Adipocyte (in vitro differentiated cells): ENCODE results near the gene ATF7IP2.
"Not testable (repeated sequence)": the region's sequence is repeated elsewhere in the genome, so short reads cannot be mapped to it uniquely, and the experiment has no call there.

ENCODE experiments used
- DNase-seq: peaks from one replicate; pipeline ENCODE4 v3.0.0-alpha.2; 2015; ENCODE audit warnings: low read depth
- H3K27me3 ChIP-seq: replicated peaks from 2 replicates; pipeline ENCODE4 v1.7.0; 2013; ENCODE audit warnings: mild to moderate bottlenecking, low read length, moderate library complexity; ENCODE audit not compliant: control insufficient read depth, insufficient read depth
- H3K36me3 ChIP-seq: 2 replicates; pipeline ENCODE4 v1.7.0; 2013; ENCODE audit warnings: low read length, mild to moderate bottlenecking, moderate library complexity; ENCODE audit not compliant: control insufficient read depth, insufficient read depth, severe bottlenecking
- H3K4me1 ChIP-seq: 2 replicates; pipeline ENCODE4 v1.7.0; 2013; ENCODE audit warnings: mild to moderate bottlenecking, low read length, moderate library complexity; ENCODE audit not compliant: control insufficient read depth, insufficient read depth
- H3K4me3 ChIP-seq: 2 replicates; pipeline ENCODE4 v1.7.0; 2013; ENCODE audit warnings: mild to moderate bottlenecking, low read length, moderate library complexity
- H3K9ac ChIP-seq: 2 replicates; pipeline ENCODE4 v1.7.0; 2013; ENCODE audit warnings: mild to moderate bottlenecking, low read length, moderate library complexity
- H3K9me3 ChIP-seq: 2 replicates; pipeline ENCODE4 v1.7.0; 2013; ENCODE audit warnings: mild to moderate bottlenecking, low read length, moderate library complexity; ENCODE audit not compliant: control insufficient read depth

The ATF7IP2 gene

DNA sequence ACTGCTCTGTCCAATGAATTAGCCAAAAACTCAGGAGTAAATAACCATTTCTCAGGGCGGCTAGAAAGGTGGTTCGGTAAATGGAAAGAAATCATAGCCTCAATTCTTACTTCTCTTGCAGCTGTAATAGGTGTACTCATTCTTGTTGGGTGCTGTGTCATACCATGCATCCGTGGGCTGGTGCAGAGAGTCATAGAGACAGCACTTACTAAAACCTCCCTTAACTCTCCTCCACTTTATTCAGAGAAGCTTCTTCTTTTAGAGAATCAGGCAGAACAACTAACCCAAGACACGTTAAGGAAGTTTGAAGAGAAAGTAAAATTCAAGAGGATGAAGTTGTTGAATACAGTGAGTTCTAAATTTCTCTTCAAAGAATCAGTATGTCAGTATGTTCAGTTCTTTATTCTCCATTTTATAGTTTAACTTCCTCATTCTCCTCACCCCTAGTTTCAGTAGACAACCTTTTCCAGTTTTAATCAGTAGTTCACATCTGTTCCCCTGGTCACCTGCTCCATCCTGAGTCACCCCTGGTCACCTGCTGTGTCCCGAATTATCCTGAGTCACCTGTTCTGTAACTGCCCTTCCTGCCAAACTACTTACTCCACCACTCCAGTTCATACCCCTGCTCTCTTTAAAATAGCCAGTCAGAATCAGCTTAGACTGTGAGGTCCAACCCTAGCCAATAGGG, 108.6 kb downstream of the ATF7IP2 start:
- no peak for DNase-seq
- Histone ChIP-seq H3K9ac (no peak overlapping the region), H3K36me3 (no peaks in the 10 kb centered on the region)

DNA sequence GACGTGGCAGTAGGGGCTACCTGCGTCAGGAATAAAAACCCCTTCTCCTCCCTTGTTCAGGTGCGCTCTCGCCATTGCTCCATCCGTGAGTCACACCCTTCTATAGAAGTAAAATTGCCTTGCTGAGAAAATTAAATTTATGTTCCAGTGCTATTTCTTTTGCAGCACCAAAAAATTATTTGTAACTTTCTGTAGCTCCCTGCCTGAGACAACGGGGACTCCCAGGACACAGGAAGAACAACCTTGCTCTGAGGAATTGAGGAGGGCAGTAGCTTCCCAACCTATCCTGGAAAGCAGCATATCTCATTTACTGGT, 109.1 kb downstream of the ATF7IP2 start:
- H3K36me3 ChIP-seq: no peaks in the 10 kb centered on the region
- no peak overlapping the region for H3K9ac ChIP-seq
- no peaks in the 10 kb centered on the region for H3K27me3 ChIP-seq
- peaks cover 7% of the 10 kb centered on the region for H3K4me1 ChIP-seq
- peaks cover 13% of the 10 kb centered on the region for H3K9me3 ChIP-seq
- H3K4me3 ChIP-seq: no peak overlapping the region
- DNase-seq: no peak

More for the DNA sequence above, 108.6 kb downstream of the ATF7IP2 start:
- Histone ChIP-seq H3K27me3 (no peaks in the 10 kb centered on the region), H3K9me3 (peaks cover 13% of the 10 kb centered on the region), H3K4me1 (peaks cover 12% of the 10 kb centered on the region), H3K4me3 (no peak overlapping the region)

DNA sequence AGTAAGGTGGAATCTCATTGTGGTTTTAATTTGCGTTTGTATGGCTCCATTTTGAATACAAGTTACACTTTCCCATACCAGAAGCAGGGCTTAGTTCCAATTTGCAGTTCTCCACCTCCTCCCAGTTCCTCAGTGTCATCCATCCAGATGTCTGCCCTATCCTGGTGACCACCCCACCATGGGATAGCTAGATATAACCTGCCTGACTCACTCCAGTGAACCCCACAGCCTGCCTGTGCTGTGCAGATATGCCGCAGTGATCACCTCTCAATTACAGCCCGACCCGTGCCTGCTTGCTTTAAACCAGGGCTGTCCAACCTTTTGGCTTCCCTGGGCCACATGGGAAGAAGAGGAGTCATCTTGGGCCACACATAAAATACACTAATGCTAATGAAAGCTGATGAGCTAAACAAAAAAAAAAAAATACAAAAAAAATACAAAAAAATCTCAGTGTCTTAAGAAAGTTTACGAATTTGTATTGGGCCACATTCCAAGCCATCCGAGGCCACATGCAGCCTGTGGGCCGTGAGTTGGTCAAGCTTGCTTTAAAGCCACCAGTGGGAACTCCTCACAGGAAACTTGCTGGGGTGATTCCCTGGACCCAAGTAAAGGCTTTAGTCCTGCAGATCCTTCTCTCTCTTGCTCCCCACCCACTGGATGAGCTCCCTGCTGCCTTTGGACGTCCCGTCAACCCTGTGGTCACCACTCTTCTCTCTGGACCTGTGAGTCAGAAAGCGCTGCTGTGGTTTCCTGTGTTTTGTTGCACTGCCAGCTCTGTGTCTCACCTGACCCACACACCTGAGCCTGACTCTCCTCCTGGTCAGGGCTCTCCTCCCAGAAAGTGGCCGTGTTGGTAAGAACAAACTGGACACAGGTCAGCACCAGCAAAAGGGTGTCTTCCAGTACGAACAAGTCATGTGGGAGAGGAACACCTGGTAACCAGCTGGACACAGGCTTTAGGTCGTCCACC, 111.6 kb downstream of the ATF7IP2 start:
- no peak for DNase-seq
- Histone ChIP-seq H3K27me3 (no peaks in the 10 kb centered on the region), H3K4me3 (no peak overlapping the region), H3K36me3 (no peaks in the 10 kb centered on the region), H3K9ac (no peak overlapping the region), H3K4me1 (no peaks in the 10 kb centered on the region), H3K9me3 (peaks cover 13% of the 10 kb centered on the region)

DNA sequence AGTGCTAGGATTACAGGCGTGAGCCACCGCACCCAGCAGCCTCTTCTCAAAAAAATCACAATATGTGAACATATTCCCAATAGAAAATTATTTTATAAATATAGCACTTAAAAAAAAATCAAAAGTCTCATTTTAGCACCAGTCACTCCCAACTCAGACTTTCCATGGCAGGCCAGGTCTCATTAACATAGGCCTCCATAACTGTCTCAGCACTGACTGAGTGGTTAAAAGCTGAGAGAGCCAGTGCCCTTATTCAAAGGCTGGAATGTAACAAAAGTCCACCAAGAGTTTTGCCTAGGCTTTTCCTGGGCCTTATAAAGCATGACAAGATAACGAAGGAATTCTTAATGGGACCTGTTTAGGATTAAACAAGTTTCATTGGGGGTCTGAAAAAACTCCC, 114.7 kb downstream of the ATF7IP2 start:
- Histone ChIP-seq H3K36me3 (no peaks in the 10 kb centered on the region), H3K4me1 (no peaks in the 10 kb centered on the region), H3K9ac (no peak overlapping the region)

DNA sequence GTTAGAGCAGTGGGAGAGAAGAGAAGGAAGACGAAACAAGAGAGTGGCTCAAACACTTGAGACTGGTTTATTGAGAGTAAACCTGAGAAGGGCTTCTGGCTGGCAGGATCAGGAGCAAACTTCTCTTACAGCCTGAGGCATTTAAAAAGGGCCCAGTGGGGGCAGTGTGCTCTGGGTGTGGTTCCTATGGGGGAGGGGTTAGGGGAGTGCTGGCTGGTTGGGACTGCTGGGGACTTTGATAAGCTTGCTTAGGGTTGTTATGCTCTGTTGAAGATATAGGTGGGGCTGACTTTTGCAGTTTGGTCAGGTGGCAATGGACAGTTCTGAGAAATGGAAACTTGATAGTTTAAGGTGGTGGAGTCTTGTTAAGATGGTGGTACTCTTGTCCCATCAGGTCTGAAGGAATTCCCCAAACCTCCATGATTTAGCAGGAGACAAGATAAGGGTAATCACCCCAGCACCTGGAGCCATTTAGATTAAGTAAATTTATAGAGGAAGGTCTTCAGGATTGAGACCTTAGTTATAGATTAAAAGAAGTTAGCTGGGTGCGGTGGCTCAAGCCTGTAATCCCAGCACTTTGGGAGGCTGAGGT, 115.3 kb downstream of the ATF7IP2 start:
- Histone ChIP-seq H3K4me3 (no peak overlapping the region), H3K27me3 (no peaks in the 10 kb centered on the region), H3K9me3 (no peaks in the 10 kb centered on the region), H3K4me1 (no peaks in the 10 kb centered on the region), H3K9ac (no peak overlapping the region), H3K36me3 (no peaks in the 10 kb centered on the region)
- DNase-seq: no peak

More for the DNA sequence above, 114.7 kb downstream of the ATF7IP2 start:
- Histone ChIP-seq H3K4me3 (no peak overlapping the region), H3K9me3 (peaks cover 3% of the 10 kb centered on the region), H3K27me3 (no peaks in the 10 kb centered on the region)
- DNase-seq: no peak

DNA sequence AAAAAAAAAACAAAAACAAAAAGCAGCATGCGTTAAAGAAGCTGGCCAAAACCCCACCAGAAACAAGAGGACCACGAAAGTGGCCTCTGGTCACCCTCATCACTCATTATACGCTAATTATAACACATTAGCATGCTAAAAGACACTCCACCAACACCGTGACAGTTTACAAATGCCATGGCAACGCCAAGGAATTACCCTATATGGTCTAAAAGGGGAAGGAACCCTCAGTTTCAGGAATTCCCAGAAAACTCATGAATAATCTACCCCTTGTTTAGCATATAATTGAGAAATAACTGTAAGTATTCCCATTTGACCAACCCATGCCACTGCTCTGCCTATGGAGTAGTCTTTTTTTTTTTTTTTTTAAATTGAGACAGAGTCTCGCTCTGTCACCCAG, 116.9 kb downstream of the ATF7IP2 start:
- no peak overlapping the region for H3K4me3 ChIP-seq

DNA sequence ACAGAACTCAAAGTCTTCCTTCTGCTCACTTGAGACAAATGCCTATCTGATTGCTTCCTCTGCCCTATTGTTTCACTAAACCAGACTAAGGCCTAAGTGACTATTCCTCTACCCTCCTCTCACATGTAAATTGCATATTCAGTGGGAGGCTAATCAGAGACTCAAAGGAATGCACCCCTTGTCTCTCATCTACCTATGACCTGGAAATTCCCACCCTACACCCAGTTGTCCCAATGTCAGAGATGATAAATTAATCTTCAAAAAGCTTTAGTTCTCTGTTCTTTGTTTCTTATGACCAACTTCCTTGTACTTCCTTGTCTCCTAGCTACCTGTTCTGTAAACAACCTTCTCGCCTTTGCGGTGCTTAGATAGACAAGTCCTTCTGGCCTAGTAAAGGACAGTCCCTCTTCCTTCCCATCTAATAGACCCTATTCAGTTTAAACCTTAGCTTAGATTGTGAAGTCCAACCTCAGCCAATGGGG, 118.6 kb downstream of the ATF7IP2 start:
- Histone ChIP-seq H3K4me1 (no peaks in the 10 kb centered on the region), H3K9ac (no peak overlapping the region), H3K27me3 (no peaks in the 10 kb centered on the region), H3K9me3 (no peaks in the 10 kb centered on the region), H3K36me3 (no peaks in the 10 kb centered on the region), H3K4me3 (no peak overlapping the region)
- no peak for DNase-seq

More for the DNA sequence above, 116.9 kb downstream of the ATF7IP2 start:
- H3K4me1 ChIP-seq: no peaks in the 10 kb centered on the region
- no peak overlapping the region for H3K9ac ChIP-seq
- no peak for DNase-seq
- no peaks in the 10 kb centered on the region for H3K9me3 ChIP-seq
- no peaks in the 10 kb centered on the region for H3K27me3 ChIP-seq
- no peaks in the 10 kb centered on the region for H3K36me3 ChIP-seq

DNA sequence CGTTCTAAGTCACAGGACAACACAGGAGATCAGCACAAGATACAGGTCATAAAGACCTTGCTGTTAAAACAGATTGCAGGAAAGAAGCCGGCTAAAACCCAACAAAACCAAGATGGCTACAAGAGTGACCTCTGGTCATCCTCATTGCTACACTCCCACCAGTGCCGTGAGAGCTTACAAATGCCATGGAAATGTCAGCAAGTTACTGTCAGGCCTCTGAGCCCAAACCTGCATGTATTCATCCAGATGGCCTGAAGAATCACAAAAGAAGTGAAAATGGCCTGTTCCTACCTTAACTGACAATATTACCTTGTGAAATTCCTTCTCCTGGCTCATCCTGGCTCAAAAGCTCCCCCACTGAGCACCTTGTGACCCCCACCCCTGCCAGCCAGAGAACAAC, 119.4 kb downstream of the ATF7IP2 start:
- H3K4me3 ChIP-seq, H3K9ac ChIP-seq, H3K9me3 ChIP-seq, DNase-seq, H3K36me3 ChIP-seq, H3K27me3 ChIP-seq, H3K4me1 ChIP-seq: not testable (repeated sequence)

DNA sequence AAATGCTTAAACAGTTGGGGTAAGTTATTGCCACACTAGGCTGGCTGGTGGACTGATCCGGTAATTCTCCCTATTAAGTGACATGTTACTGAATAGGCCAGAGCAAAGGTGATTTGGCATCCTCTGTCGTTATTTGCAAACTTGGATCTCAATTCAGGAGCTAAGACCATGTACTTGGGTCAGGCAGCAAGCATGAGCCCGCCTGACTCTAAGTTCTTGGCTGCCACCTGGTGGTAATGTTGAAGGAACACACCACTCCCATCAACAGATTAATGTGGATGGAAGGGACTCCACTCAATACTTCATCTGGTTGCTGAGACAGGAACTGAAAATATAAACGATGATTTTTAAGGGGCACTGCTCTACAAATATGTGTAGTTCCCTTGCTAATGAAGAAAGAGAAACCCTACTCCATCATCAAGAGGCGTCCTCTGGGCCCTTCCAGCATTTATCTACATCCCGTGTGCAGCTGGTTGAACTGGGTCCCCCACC, 123.7 kb downstream of the ATF7IP2 start:
- H3K4me3 ChIP-seq: no peak overlapping the region
- DNase-seq: peak; percentile 91

DNA sequence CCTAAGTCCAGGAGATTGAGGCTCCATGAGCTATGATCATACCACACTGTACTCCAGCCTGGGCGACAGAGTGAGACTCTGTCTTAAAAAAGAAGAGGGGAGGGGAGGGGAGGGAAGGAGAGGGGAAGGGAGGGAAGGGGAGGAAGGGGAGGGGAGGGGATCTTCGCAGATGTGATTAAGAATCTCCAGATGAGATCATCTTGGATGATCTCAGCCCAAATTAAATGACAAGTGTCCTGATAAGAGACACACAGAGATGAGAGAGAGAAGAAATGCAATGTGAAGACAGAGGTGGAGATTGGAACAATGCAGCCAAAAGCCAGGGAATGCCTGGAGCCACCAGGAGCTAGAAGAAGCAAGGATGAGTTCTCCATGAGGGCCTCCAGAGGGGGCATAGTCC, 124.4 kb downstream of the ATF7IP2 start:
- H3K27me3 ChIP-seq: no peaks in the 10 kb centered on the region
- no peak overlapping the region for H3K9ac ChIP-seq
- H3K9me3 ChIP-seq: no peaks in the 10 kb centered on the region
- no peak overlapping the region for H3K4me3 ChIP-seq
- H3K4me1 ChIP-seq: peaks cover 13% of the 10 kb centered on the region
- no peak for DNase-seq
- H3K36me3 ChIP-seq: no peaks in the 10 kb centered on the region

More for the DNA sequence above, 123.7 kb downstream of the ATF7IP2 start:
- Histone ChIP-seq H3K9ac (no peak overlapping the region), H3K9me3 (no peaks in the 10 kb centered on the region), H3K4me1 (peaks cover 8% of the 10 kb centered on the region), H3K36me3 (no peaks in the 10 kb centered on the region), H3K27me3 (no peaks in the 10 kb centered on the region)

DNA sequence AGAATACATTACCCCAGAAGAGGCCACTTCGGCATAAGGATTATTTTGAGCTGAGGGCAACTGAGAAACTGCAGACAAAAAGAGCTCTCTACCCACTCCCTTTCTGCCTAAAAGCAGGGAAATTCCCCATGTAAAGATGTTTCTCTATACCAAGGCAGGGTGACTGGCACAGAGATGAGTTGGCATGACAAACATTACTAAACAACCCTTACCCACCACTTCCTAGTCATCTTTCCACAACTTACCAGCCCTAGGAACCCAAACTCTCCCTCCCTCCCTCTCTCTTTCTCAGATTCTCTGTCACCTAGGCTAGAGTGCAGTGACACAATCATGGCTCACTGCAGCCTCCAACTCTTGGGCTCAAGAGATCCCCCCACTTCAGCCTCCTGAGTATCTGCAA, 126.0 kb downstream of the ATF7IP2 start:
- no peaks in the 10 kb centered on the region for H3K36me3 ChIP-seq

More for the DNA sequence above, 126.0 kb downstream of the ATF7IP2 start:
- DNase-seq: no peak
- Histone ChIP-seq H3K4me1 (peaks cover 15% of the 10 kb centered on the region), H3K4me3 (no peak overlapping the region), H3K9me3 (no peaks in the 10 kb centered on the region), H3K27me3 (no peaks in the 10 kb centered on the region), H3K9ac (no peak overlapping the region)
